ENCODE results near the gene WFDC8. TPM values are rescaled to one million over a fixed set of nuclear protein-coding genes. Genes with fewer than 3 reads are reported as not detected.
"Not testable (repeated sequence)": the region's sequence is repeated elsewhere in the genome, so short reads cannot be mapped to it uniquely, and the experiment has no call there.

WFDC8 gene
- not detected for total RNA-seq

DNA sequence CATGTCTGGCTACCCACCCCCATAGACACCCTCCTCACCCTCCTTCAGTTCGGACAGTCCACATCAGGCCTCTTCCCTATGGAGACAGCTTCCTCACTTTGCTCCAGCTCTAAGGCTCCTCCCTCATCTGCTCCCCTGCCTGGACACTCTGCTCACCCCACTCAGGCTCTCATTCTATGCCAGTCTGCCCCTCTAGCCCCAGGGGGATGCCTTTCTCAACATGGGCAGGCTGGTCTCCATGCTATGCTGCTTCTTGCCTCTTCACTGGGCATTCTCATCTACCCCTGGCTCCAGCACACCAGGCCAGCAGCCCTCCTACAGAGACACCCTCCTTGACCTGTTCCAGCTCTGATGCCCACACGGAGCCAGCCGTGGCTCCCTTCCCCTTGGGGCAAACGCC is at the start of gene WFDC8:
Gene WFDC8 (minus strand): TSS at position 101 of the 400 bp plus-strand sequence. CDS start 37 bp downstream, at position 64.
- no peaks in the 10 kb centered on the region for H3K36me3 Mint-ChIP-seq (ENCODE audit: insufficient read depth in 2 of 2)
- DNase-seq (no peak), ATAC-seq (replicated peaks in 1 of 2) (no peak)
- peaks cover 12% of the 10 kb centered on the region for H3K27me3 Mint-ChIP-seq (ENCODE audit: low read depth)
- no peaks in the 10 kb centered on the region for H3K9me3 Mint-ChIP-seq
- no peak within 1 kb of the TSS for H3K4me3 Mint-ChIP-seq
- H3K4me1 Mint-ChIP-seq (ENCODE audit: low read depth): no peaks in the 10 kb centered on the region
- H3K27ac Mint-ChIP-seq: no peak within 1 kb of the TSS

DNA sequence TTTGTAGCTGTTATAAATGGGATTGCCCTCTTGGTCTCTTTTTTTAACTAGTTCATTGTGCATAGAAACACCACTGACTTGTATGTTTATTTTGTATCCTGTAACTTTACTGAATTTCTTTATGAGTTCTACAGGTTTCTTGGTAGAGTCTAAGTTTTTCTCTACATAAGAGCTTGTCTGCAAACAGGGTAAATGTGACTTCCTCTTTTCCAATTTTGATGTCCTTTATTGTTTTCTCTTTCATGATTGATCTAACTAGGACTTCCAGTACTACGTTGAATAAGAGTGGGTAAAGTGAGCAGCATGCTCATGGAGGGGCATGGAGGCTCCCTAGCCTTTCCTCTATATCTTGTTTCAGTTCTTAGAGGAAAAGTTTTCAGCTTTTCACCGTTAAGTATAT is 47.5 kb upstream of the WFDC8 start:
- no peak for ATAC-seq (replicated peaks in 1 of 2)
- Mint-ChIP-seq H3K36me3 (ENCODE audit: insufficient read depth in 2 of 2) (no peaks in the 10 kb centered on the region), H3K9me3 (peaks cover 0 to 1% of the 10 kb centered on the region in 2 donors), H3K4me1 (ENCODE audit: low read depth) (peaks cover 5% of the 10 kb centered on the region), H3K4me3 (no peak overlapping the region), H3K27me3 (ENCODE audit: low read depth) (peaks cover 62% of the 10 kb centered on the region), H3K27ac (no peak overlapping the region)
- no peak for DNase-seq

GRCh38 chr20:45621593-45621992 is 42.5 kb upstream of the WFDC8 start:
- Mint-ChIP-seq H3K27me3 (ENCODE audit: low read depth) (peaks cover 34% of the 10 kb centered on the region), H3K36me3 (ENCODE audit: insufficient read depth in 2 of 2) (no peaks in the 10 kb centered on the region), H3K4me3 (no peak overlapping the region), H3K9me3 (peaks cover 0 to 1% of the 10 kb centered on the region in 2 donors), H3K4me1 (ENCODE audit: low read depth) (no peaks in the 10 kb centered on the region), H3K27ac (no peak overlapping the region)
- ATAC-seq (replicated peaks in 1 of 2) (no peak), DNase-seq (no peak)

GRCh38 chr20:45617591-45617990 is 38.5 kb upstream of the WFDC8 start:
- H3K27ac Mint-ChIP-seq: no peak overlapping the region
- H3K9me3 Mint-ChIP-seq: no peaks in the 10 kb centered on the region
- no peak for DNase-seq

GRCh38 chr20:45612314-45612713 is 33.2 kb upstream of the WFDC8 start:
- Mint-ChIP-seq H3K27me3 (ENCODE audit: low read depth) (peaks cover 46% of the 10 kb centered on the region), H3K4me1 (ENCODE audit: low read depth) (peaks cover 22% of the 10 kb centered on the region), H3K27ac (no peak overlapping the region), H3K36me3 (ENCODE audit: insufficient read depth in 2 of 2) (peaks cover 2 to 9% of the 10 kb centered on the region in 2 donors), H3K4me3 (no peak overlapping the region), H3K9me3 (peaks cover 2% of the 10 kb centered on the region in 2 donors)
- ATAC-seq (replicated peaks in 1 of 2) (no peak), DNase-seq (no peak)

More at GRCh38 chr20:45617591-45617990, 38.5 kb upstream of the WFDC8 start:
- Mint-ChIP-seq H3K4me3 (no peak overlapping the region), H3K36me3 (ENCODE audit: insufficient read depth in 2 of 2) (no peaks in the 10 kb centered on the region), H3K4me1 (ENCODE audit: low read depth) (no peaks in the 10 kb centered on the region), H3K27me3 (ENCODE audit: low read depth) (peaks cover 27% of the 10 kb centered on the region)
- ATAC-seq (replicated peaks in 1 of 2): no peak

GRCh38 chr20:45611054-45611453 is 32.0 kb upstream of the WFDC8 start:
- DNase-seq (peak; percentile 28 to 37), ATAC-seq (replicated peaks in 1 of 2) (peak; percentile 90 to 94)
- H3K4me3 Mint-ChIP-seq: peak overlapping the region in 1 of 2 donors; percentile 48
- H3K27ac Mint-ChIP-seq: no peak overlapping the region
- H3K36me3 Mint-ChIP-seq (ENCODE audit: insufficient read depth in 2 of 2): peaks cover 4 to 16% of the 10 kb centered on the region in 2 donors
- peaks cover 3% of the 10 kb centered on the region in 2 donors for H3K9me3 Mint-ChIP-seq
- peaks cover 50% of the 10 kb centered on the region for H3K27me3 Mint-ChIP-seq (ENCODE audit: low read depth)
- H3K4me1 Mint-ChIP-seq (ENCODE audit: low read depth): peaks cover 25% of the 10 kb centered on the region

DNA sequence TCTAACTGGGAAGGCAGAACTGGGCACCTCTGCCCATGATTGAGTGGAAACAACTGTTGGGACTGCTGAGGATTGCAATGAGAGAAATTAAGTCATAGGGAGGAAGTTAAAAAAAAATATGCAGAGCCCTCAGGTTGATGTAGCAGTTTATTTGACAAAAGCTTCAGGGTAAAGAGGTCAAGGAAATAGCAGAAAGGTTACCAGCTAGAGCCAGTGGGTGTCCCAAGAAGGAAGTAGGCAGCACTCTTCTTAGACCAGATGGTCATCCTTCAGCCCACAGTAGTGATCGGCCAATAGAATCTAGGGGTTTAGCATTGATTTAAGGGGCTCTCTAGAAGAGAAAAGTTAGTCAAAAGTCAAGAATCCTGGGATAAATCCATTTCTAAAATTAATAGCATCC is 28.7 kb upstream of the WFDC8 start:
- ATAC-seq (replicated peaks in 1 of 2): no peak
- no peak overlapping the region for H3K27ac Mint-ChIP-seq
- H3K4me3 Mint-ChIP-seq: no peak overlapping the region
- no peak for DNase-seq
- peaks cover 6 to 21% of the 10 kb centered on the region in 2 donors for H3K36me3 Mint-ChIP-seq (ENCODE audit: insufficient read depth in 2 of 2)
- peaks cover 47% of the 10 kb centered on the region for H3K27me3 Mint-ChIP-seq (ENCODE audit: low read depth)
- H3K9me3 Mint-ChIP-seq: peaks cover 6 to 9% of the 10 kb centered on the region in 2 donors
- peaks cover 27% of the 10 kb centered on the region for H3K4me1 Mint-ChIP-seq (ENCODE audit: low read depth)

DNA sequence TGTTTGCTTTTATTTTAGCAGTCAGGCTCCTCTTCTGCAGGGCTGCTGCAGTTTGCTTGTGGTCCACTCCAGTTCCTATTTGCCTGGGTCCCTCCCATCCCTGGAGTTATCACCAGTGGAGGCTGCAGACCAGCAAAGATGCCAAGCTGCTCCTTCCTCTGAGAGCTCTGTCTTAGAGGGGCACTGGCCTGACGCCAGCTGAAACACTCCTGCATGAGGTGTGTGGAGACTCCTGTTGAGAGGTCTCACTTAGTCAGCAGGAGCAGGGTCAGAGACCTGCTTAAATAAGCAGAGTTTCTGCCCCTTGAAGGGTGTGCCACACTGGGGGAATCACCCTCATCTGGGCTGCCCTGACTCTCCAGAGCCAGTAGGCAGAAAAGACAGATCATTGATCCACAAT is 16.2 kb upstream of the WFDC8 start:
- Mint-ChIP-seq H3K4me3 (no peak overlapping the region), H3K9me3 (no peaks in the 10 kb centered on the region), H3K4me1 (ENCODE audit: low read depth) (no peaks in the 10 kb centered on the region), H3K27ac (no peak overlapping the region), H3K36me3 (ENCODE audit: insufficient read depth in 2 of 2) (peaks cover 0 to 1% of the 10 kb centered on the region in 2 donors), H3K27me3 (ENCODE audit: low read depth) (peaks cover 54% of the 10 kb centered on the region)
- DNase-seq (no peak), ATAC-seq (replicated peaks in 1 of 2) (no peak)

GRCh38 chr20:45593498-45593897 is 14.4 kb upstream of the WFDC8 start:
- no peak for ATAC-seq (replicated peaks in 1 of 2)
- no peak overlapping the region for H3K4me3 Mint-ChIP-seq
- no peaks in the 10 kb centered on the region for H3K9me3 Mint-ChIP-seq
- no peak overlapping the region for H3K27ac Mint-ChIP-seq
- no peak for DNase-seq
- H3K4me1 Mint-ChIP-seq (ENCODE audit: low read depth): no peaks in the 10 kb centered on the region
- H3K27me3 Mint-ChIP-seq (ENCODE audit: low read depth): peaks cover 39% of the 10 kb centered on the region
- H3K36me3 Mint-ChIP-seq (ENCODE audit: insufficient read depth in 2 of 2): peaks cover 0 to 1% of the 10 kb centered on the region in 2 donors

- peak; percentile 52 to 68 for ATAC-seq (replicated peaks in 1 of 2)
- Mint-ChIP-seq H3K36me3 (ENCODE audit: insufficient read depth in 2 of 2) (peaks cover 0 to 1% of the 10 kb centered on the region in 2 donors), H3K27ac (no peak overlapping the region), H3K4me3 (no peak overlapping the region), H3K27me3 (ENCODE audit: low read depth) (peaks cover 31% of the 10 kb centered on the region), H3K4me1 (ENCODE audit: low read depth) (no peaks in the 10 kb centered on the region), H3K9me3 (no peaks in the 10 kb centered on the region)
- DNase-seq: peak; percentile 18 to 22
Observed at GRCh38 chr20:45592574-45593189, 13.6 kb upstream of the WFDC8 start.

- Mint-ChIP-seq H3K4me1 (ENCODE audit: low read depth) (no peaks in the 10 kb centered on the region), H3K9me3 (no peaks in the 10 kb centered on the region), H3K36me3 (ENCODE audit: insufficient read depth in 2 of 2) (peaks cover 0 to 1% of the 10 kb centered on the region in 2 donors), H3K27ac (no peak overlapping the region), H3K27me3 (ENCODE audit: low read depth) (peaks cover 14% of the 10 kb centered on the region), H3K4me3 (no peak overlapping the region)
- no peak for ATAC-seq (replicated peaks in 1 of 2)
- DNase-seq: no peak
Observed at GRCh38 chr20:45589725-45590124, 10.6 kb upstream of the WFDC8 start.

- ATAC-seq (replicated peaks in 1 of 2) (no peak), DNase-seq (no peak)
- no peak overlapping the region for H3K27ac Mint-ChIP-seq
- H3K4me1 Mint-ChIP-seq (ENCODE audit: low read depth): no peaks in the 10 kb centered on the region
- H3K36me3 Mint-ChIP-seq (ENCODE audit: insufficient read depth in 2 of 2): peaks cover 0 to 1% of the 10 kb centered on the region in 2 donors
- peaks cover 6% of the 10 kb centered on the region for H3K27me3 Mint-ChIP-seq (ENCODE audit: low read depth)
- H3K4me3 Mint-ChIP-seq: no peak overlapping the region
- H3K9me3 Mint-ChIP-seq: no peaks in the 10 kb centered on the region
Observed at GRCh38 chr20:45588800-45589199, 9.7 kb upstream of the WFDC8 start.

- H3K9me3 Mint-ChIP-seq; DNase-seq; H3K27me3 Mint-ChIP-seq (ENCODE audit: low read depth); H3K4me1 Mint-ChIP-seq (ENCODE audit: low read depth); H3K4me3 Mint-ChIP-seq; ATAC-seq (replicated peaks in 1 of 2); H3K27ac Mint-ChIP-seq; H3K36me3 Mint-ChIP-seq (ENCODE audit: insufficient read depth in 2 of 2): not testable (repeated sequence)
Observed at GRCh38 chr20:45585986-45586385, 6.9 kb upstream of the WFDC8 start.

GRCh38 chr20:45584294-45584693 is 5.2 kb upstream of the WFDC8 start:
- not testable (repeated sequence) for H3K36me3 Mint-ChIP-seq (ENCODE audit: insufficient read depth in 2 of 2); H3K4me3 Mint-ChIP-seq; H3K27ac Mint-ChIP-seq; H3K9me3 Mint-ChIP-seq; ATAC-seq (replicated peaks in 1 of 2); H3K4me1 Mint-ChIP-seq (ENCODE audit: low read depth); H3K27me3 Mint-ChIP-seq (ENCODE audit: low read depth); DNase-seq

All from activated T-cell treated with anti-CD3 and anti-CD28 coated beads, Interleukin-2, amount 50 U/mL, for 72 hours (primary cell).